Gastroesophageal sphincter (tissue), 4 donors: Measurements from ENCODE around the gene ITGB5. TPM values are rescaled to one million over a fixed set of nuclear protein-coding genes. Genes with fewer than 3 reads are reported as not detected.

Experiments used
- ATAC-seq: fragments of 150-250 bp; one replicate; pipeline ENCODE4 v1.9.1; 2016; ENCODE audit warnings: mild to moderate bottlenecking, moderate library complexity
- H3K27ac ChIP-seq, 4 donors: fragments of 200-600 bp; sonication (generic) in 3 of 4; 1 replicate in 3 of 4; 2 replicates in 1 of 4; pipeline ENCODE4 v1.5.1; 2016 to 2019
- H3K27me3 ChIP-seq: fragments of 200-600 bp; sonication (generic); one replicate; pipeline ENCODE4 v1.5.1; 2019
- H3K36me3 ChIP-seq, 2 donors: fragments of 200-600 bp; sonication (generic); one replicate each; pipeline ENCODE4 v1.5.1; 2019; ENCODE audit warnings: control low read depth in 1 of 2
- H3K4me1 ChIP-seq, 3 donors: fragments of 200-600 bp; sonication (generic); 1 replicate in 2 of 3; 2 replicates in 1 of 3; pipeline ENCODE4 v1.5.1; 2016 to 2019; ENCODE audit warnings: control low read depth in 2 of 3
- H3K4me3 ChIP-seq, 2 donors: fragments of 200-600 bp; sonication (generic); one replicate each; pipeline ENCODE4 v1.5.1; 2019; ENCODE audit warnings: mild to moderate bottlenecking in 1 of 2, moderate library complexity in 1 of 2
- H3K9me3 ChIP-seq, 3 donors: fragments of 200-600 bp; sonication (generic); one replicate each; pipeline ENCODE4 v1.5.1; 2017 to 2019; ENCODE audit warnings: control low read depth in 2 of 3
- CTCF ChIP-seq, 4 experiments: fragments of 200-600 bp in 2 of 4; fragments of 450-650 bp in 2 of 4; sonication (generic) in 1 of 4; IDR thresholded peaks; one replicate each; pipeline ENCODE4 v1.5.1; 2017 to 2019; ENCODE audit warnings: antibody characterized with exemption in 4 of 4, mild to moderate bottlenecking in 2 of 4, moderate library complexity in 2 of 4
- EP300 ChIP-seq: sonication (generic); formaldehyde crosslinking; IDR thresholded peaks from one replicate; pipeline ENCODE4 v1.6.1; 2017; ENCODE audit warnings: antibody characterized with exemption, mild to moderate bottlenecking
- POLR2A ChIP-seq, 2 donors: fragments of 450-650 bp; IDR thresholded peaks; one replicate each; pipeline ENCODE4 v1.6.1; 2017; ENCODE audit warnings: antibody characterized with exemption in 2 of 2, mild to moderate bottlenecking in 2 of 2, moderate library complexity in 1 of 2
- POLR2AphosphoS5 ChIP-seq: sonication (generic); formaldehyde crosslinking; IDR thresholded peaks from one replicate; pipeline ENCODE4 v1.6.1; 2017; ENCODE audit warnings: antibody characterized with exemption
- whole genome bisulfite sequencing, 2 donors: methylation state at CpG; one replicate each; pipeline ENCODE4 v1.1.5; 2018; ENCODE audit warnings: low coverage in 1 of 2; 5-methylcytosine and 5-hydroxymethylcytosine counted together
- total RNA-seq, 4 donors: library from RNA; depleted of rRNA; stranded (reverse); fragments of >200 nt; gene quantifications; one replicate each; pipeline ENCODE4 v1.1.0, GENCODE V29; 2016

ITGB5 gene
- total RNA-seq, 4 donors from 2014 or later = 125 to 312 (median 151) TPM

DNA sequence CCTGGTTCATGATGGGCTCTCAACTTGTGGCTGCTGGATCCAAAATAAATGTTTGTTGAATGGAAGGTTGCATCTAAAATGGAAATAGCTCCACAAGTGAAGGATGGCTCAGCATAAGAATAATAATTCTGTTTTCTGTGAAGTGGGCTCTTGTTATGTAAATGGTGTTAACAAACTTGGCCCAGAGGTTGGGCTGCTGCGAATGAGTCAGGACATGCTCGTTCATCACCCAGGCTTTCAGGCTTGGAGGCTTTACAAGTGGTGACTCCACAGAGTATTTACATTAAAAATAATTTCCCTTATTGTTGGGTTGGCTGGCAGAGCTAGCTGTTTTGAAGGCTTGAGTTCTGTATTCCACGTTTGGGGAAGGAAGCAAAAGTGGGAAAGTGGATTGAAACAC lies 60.5 kb downstream of the ITGB5 start:
- TF ChIP-seq POLR2AphosphoS5 (peak; percentile 91), EP300 (no peak)
- H3K4me1 ChIP-seq = peaks cover 7 to 41% (median 17%) of the 10 kb centered on the region in 3 donors
- no peak overlapping the region for H3K4me3 ChIP-seq
- no peaks in the 10 kb centered on the region for H3K36me3 ChIP-seq
- H3K27ac ChIP-seq = peak overlapping the region; percentile 43 to 75 (median 74)
- ATAC-seq = peak; percentile 74
- no peaks in the 10 kb centered on the region for H3K27me3 ChIP-seq
- H3K9me3 ChIP-seq = no peaks in the 10 kb centered on the region
- whole genome bisulfite sequencing, 2 donors = 4 to 7% methylated on average over 3 of the region's 3 CpGs

- 87 to 89% methylated on average over 3 to 4 of the region's 4 CpGs for WGBS, 2 donors
- TF ChIP-seq EP300 = no peak
- TF ChIP-seq POLR2A (IDR thresholded peaks at IDR 0.05) = no peak
- TF ChIP-seq POLR2AphosphoS5 = no peak
- TF ChIP-seq CTCF (IDR thresholded peaks at IDR 0.05) = no peak
- H3K27me3 ChIP-seq = no peaks in the 10 kb centered on the region
- H3K4me3 ChIP-seq = no peak overlapping the region
- peaks cover 7 to 31% (median 12%) of the 10 kb centered on the region in 3 donors for H3K4me1 ChIP-seq
- no peak overlapping the region for H3K27ac ChIP-seq
- no peak for ATAC-seq
- H3K9me3 ChIP-seq = no peaks in the 10 kb centered on the region
- H3K36me3 ChIP-seq = peaks cover 0 to 20% of the 10 kb centered on the region in 2 donors
These were observed 62.8 kb downstream of the ITGB5 start for GRCh38 chr3:124824286-124824915.

GRCh38 chr3:124823648-124824047 lies 63.5 kb downstream of the ITGB5 start:
- peaks cover 7 to 33% (median 15%) of the 10 kb centered on the region in 3 donors for H3K4me1 ChIP-seq
- WGBS, 2 donors = 96 to 100% methylated on average over 2 of the region's 2 CpGs
- ATAC-seq = no peak

GRCh38 chr3:124823206-124823605 lies 64.0 kb downstream of the ITGB5 start:
- no peak for ATAC-seq
- Histone ChIP-seq H3K4me3 (no peak overlapping the region), H3K36me3 (peaks cover 0 to 20% of the 10 kb centered on the region in 2 donors), H3K4me1 (peaks cover 7 to 34% (median 15%) of the 10 kb centered on the region in 3 donors), H3K9me3 (no peaks in the 10 kb centered on the region), H3K27me3 (no peaks in the 10 kb centered on the region), H3K27ac (no peak overlapping the region)
- no peak for TF ChIP-seq POLR2AphosphoS5
- no peak for TF ChIP-seq POLR2A (IDR thresholded peaks at IDR 0.05)
- no peak for TF ChIP-seq EP300
- no peak for TF ChIP-seq CTCF (IDR thresholded peaks at IDR 0.05)
- whole genome bisulfite sequencing, 2 donors = 70 to 82% methylated on average over 1 of the region's 1 CpG

More at GRCh38 chr3:124823648-124824047, 63.5 kb downstream of the ITGB5 start:
- Histone ChIP-seq H3K4me3 (no peak overlapping the region), H3K36me3 (peaks cover 0 to 20% of the 10 kb centered on the region in 2 donors), H3K27me3 (no peaks in the 10 kb centered on the region), H3K27ac (no peak overlapping the region), H3K9me3 (no peaks in the 10 kb centered on the region)
- TF ChIP-seq EP300 (no peak), CTCF (IDR thresholded peaks at IDR 0.05) (no peak), POLR2A (IDR thresholded peaks at IDR 0.05) (no peak), POLR2AphosphoS5 (no peak)

DNA sequence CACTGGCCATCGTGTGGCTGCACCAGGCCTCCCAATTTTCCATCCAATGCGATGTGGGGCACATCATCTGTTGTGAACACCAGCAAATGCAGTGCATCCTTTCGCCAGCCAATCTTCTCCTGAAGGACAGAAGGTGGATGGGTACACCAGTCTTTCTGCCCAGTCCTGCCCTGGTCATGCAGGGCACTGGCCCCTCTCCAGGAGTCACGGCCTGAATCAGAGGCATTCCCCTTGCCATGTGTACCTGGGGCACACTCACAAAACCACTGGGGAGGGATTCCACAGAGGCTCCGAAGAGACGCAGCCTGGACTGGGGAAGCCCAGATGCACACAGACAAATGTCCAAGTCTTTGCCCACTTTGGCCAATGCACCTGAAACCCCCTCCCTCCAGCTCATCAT lies 65.8 kb downstream of the ITGB5 start:
- WGBS, 2 donors = 100% methylated on average over 2 of the region's 6 CpGs; no CpG with 5 or more reads in 1 of the 2 donors
- Histone ChIP-seq H3K36me3 (peaks cover 0 to 38% of the 10 kb centered on the region in 2 donors), H3K27me3 (no peaks in the 10 kb centered on the region), H3K9me3 (no peaks in the 10 kb centered on the region), H3K4me3 (no peak overlapping the region), H3K27ac (no peak overlapping the region), H3K4me1 (peaks cover 0 to 17% (median 5%) of the 10 kb centered on the region in 3 donors)
- no peak for TF ChIP-seq POLR2A (IDR thresholded peaks at IDR 0.05)
- no peak for TF ChIP-seq CTCF (IDR thresholded peaks at IDR 0.05)
- TF ChIP-seq EP300 = no peak
- TF ChIP-seq POLR2AphosphoS5 = no peak
- no peak for ATAC-seq
